ENCODE data around the gene CELF4.

DNA sequence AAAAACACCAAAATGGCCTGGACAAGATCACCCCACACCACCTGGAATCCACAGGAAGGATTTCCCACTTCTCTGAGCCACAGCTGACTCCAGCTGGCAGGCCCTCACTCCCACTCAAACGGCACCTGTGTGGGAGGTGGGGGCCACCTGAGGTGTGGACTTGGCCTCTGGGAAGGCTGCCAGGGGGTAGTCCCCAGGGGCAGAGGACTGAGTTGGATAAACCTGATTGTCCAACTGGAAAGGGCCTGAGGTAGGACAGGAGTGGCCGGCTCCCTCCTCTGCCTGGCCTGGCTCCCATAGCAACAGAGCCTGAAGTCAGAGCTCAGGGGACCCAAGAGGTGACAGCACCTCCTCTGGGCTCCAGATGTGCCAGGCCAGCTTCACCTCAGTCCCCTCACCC lies 300.2 kb downstream of the CELF4 start:
- TF ChIP-seq, protein P1, sequence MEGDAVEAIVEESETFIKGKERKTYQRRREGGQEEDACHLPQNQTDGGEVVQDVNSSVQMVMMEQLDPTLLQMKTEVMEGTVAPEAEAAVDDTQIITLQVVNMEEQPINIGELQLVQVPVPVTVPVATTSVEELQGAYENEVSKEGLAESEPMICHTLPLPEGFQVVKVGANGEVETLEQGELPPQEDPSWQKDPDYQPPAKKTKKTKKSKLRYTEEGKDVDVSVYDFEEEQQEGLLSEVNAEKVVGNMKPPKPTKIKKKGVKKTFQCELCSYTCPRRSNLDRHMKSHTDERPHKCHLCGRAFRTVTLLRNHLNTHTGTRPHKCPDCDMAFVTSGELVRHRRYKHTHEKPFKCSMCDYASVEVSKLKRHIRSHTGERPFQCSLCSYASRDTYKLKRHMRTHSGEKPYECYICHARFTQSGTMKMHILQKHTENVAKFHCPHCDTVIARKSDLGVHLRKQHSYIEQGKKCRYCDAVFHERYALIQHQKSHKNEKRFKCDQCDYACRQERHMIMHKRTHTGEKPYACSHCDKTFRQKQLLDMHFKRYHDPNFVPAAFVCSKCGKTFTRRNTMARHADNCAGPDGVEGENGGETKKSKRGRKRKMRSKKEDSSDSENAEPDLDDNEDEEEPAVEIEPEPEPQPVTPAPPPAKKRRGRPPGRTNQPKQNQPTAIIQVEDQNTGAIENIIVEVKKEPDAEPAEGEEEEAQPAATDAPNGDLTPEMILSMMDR (IDR thresholded peaks at IDR 0.05): no peak
- TF ChIP-seq POLR2A (IDR thresholded peaks at IDR 0.05) (no peak), EP300 (IDR thresholded peaks at IDR 0.05) (no peak)
